IMR-90 (cell line): ENCODE data around the gene FRS3. TPM values are rescaled to one million over a fixed set of nuclear protein-coding genes. Genes with fewer than 3 reads are reported as not detected.

ENCODE experiments used
- ATAC-seq: fragments of 200-7000 bp; cut with Tn5 transposase; 2 replicates; pipeline ENCODE4 v1.9.1; 2020; ENCODE audit warnings: low read depth, mild to moderate bottlenecking, moderate library complexity
- BruUV-seq: library from RNA; stranded (reverse); fragments of 400-500 nt; replicated peaks from 2 replicates; lab custom pipeline; 2021; lab: Mats Ljungman, UMichigan
- CTCF ChIA-PET: fragments of 300-600 bp; formaldehyde crosslinking; extraction: SDS; loops from one replicate; lab custom pipeline; 2021; ENCODE audit warnings: antibody characterized with exemption; lab: Yijun Ruan, JAX
- POLR2A ChIA-PET: fragments of 300-600 bp; sonication (Branson Sonifier 250); formaldehyde crosslinking; loops from one replicate; lab custom pipeline; 2022; ENCODE audit warnings: antibody characterized with exemption; ENCODE audit not compliant: unreplicated experiment; lab: Charles Lee
- DNase-seq: peaks from one replicate; pipeline ENCODE4 v3.0.0; 2013
- H2AFZ ChIP-seq: replicated peaks from 2 replicates; pipeline ENCODE3; 2013; ENCODE audit warnings: low read length, mild to moderate bottlenecking; ENCODE audit not compliant: poor library complexity
- H2AK5ac ChIP-seq: 2 replicates; pipeline ENCODE4 v1.6.1; 2013; ENCODE audit warnings: low read depth, low read length, inconsistent platforms
- H2AK9ac ChIP-seq: replicated peaks from 2 replicates; pipeline ENCODE3; 2013; ENCODE audit warnings: mild to moderate bottlenecking, low read depth, low read length, moderate library complexity; ENCODE audit not compliant: poor library complexity
- H2BK120ac ChIP-seq: 2 replicates; pipeline ENCODE4 v1.6.1; 2013; ENCODE audit warnings: low read depth, low read length, inconsistent platforms
- H2BK15ac ChIP-seq: 3 replicates; pipeline ENCODE4 v1.6.1; 2013; ENCODE audit warnings: low read depth, low read length, inconsistent platforms
- H2BK20ac ChIP-seq: 2 replicates; pipeline ENCODE4 v1.6.1; 2013; ENCODE audit warnings: low read depth, mild to moderate bottlenecking, inconsistent platforms, low read length, moderate library complexity
- H2BK5ac ChIP-seq: 2 replicates; pipeline ENCODE4 v1.6.1; 2013; ENCODE audit warnings: mild to moderate bottlenecking, low read depth, low read length, inconsistent platforms; ENCODE audit not compliant: poor library complexity, severe bottlenecking
- H3K14ac ChIP-seq: replicated peaks from 2 replicates; pipeline ENCODE4 v1.6.1; 2013; ENCODE audit warnings: low read depth, low read length, inconsistent platforms
- H3K18ac ChIP-seq: 2 replicates; pipeline ENCODE4 v1.6.1; 2013; ENCODE audit warnings: low read depth, low read length, control low read depth
- H3K23ac ChIP-seq: 2 replicates; pipeline ENCODE4 v1.6.1; 2013; ENCODE audit warnings: low read depth, low read length, inconsistent platforms
- H3K27ac ChIP-seq: 2 replicates; pipeline ENCODE4 v1.5.1; 2013; ENCODE audit warnings: mild to moderate bottlenecking, control low read depth, low read length; ENCODE audit not compliant: insufficient read depth
- H3K27me3 ChIP-seq: 2 replicates; pipeline ENCODE4 v1.6.1; 2013; ENCODE audit warnings: low read length; ENCODE audit not compliant: control insufficient read depth, insufficient read depth
- H3K36me3 ChIP-seq: 2 replicates; pipeline ENCODE4 v1.6.1; 2013; ENCODE audit warnings: low read length, mixed read lengths; ENCODE audit not compliant: control insufficient read depth, insufficient read depth
- H3K4ac ChIP-seq: 2 replicates; pipeline ENCODE4 v1.6.1; 2013; ENCODE audit warnings: low read depth, low read length, inconsistent platforms
- H3K4me1 ChIP-seq: 2 replicates; pipeline ENCODE4 v1.6.1; 2013; ENCODE audit warnings: low read length, mixed read lengths; ENCODE audit not compliant: control insufficient read depth, insufficient read depth
- H3K4me2 ChIP-seq: 2 replicates; pipeline ENCODE4 v1.6.1; 2013; ENCODE audit warnings: low read depth, mild to moderate bottlenecking, control low read depth, low read length, moderate library complexity
- H3K4me3 ChIP-seq: 2 replicates; pipeline ENCODE4 v1.5.1; 2013; ENCODE audit warnings: low read depth, mild to moderate bottlenecking, control low read depth, low read length, moderate library complexity; ENCODE audit not compliant: insufficient read depth
- H3K56ac ChIP-seq: 2 replicates; pipeline ENCODE4 v1.6.1; 2013; ENCODE audit warnings: low read length, inconsistent platforms; ENCODE audit not compliant: insufficient read depth; ENCODE audit errors: extremely low read depth
- H3K79me1 ChIP-seq, 2 experiments: 2 replicates each; pipeline ENCODE4 v1.6.1; 2013; ENCODE audit warnings: low read length in 2 of 2, inconsistent platforms in 1 of 2, low read depth in 1 of 2
- H3K9ac ChIP-seq: 2 replicates; pipeline ENCODE4 v1.6.1; 2013; ENCODE audit warnings: low read depth, low read length, control low read depth
- H3K9me1 ChIP-seq: 2 replicates; pipeline ENCODE4 v1.6.1; 2013; ENCODE audit warnings: low read length, inconsistent platforms; ENCODE audit not compliant: insufficient read depth
- H3K9me3 ChIP-seq: 2 replicates; pipeline ENCODE4 v1.6.1; 2013; ENCODE audit warnings: low read length; ENCODE audit not compliant: control insufficient read depth, insufficient read depth
- H4K20me1 ChIP-seq: 2 replicates; pipeline ENCODE4 v1.6.1; 2013; ENCODE audit warnings: low read length, inconsistent platforms; ENCODE audit not compliant: insufficient read depth
- H4K5ac ChIP-seq: 2 replicates; pipeline ENCODE4 v1.6.1; 2013; ENCODE audit warnings: mild to moderate bottlenecking, low read depth, low read length, control low read depth
- H4K8ac ChIP-seq, 2 experiments: 2 replicates each; pipeline ENCODE4 v1.6.1; 2013; ENCODE audit warnings: low read depth in 2 of 2, low read length in 2 of 2, control low read depth in 1 of 2, inconsistent platforms in 1 of 2
- H4K91ac ChIP-seq: 2 replicates; pipeline ENCODE4 v1.6.1; 2013; ENCODE audit warnings: low read depth, low read length, inconsistent platforms; ENCODE audit not compliant: insufficient read depth
- BHLHE40 ChIP-seq: fragments of 150-350 bp; IDR thresholded peaks from 2 replicates; pipeline ENCODE4 v1.6.1; 2016; ENCODE audit warnings: mild to moderate bottlenecking, low read depth, low read length
- CEBPB ChIP-seq: IDR thresholded peaks from 2 replicates; pipeline ENCODE4 v1.6.1; 2012; ENCODE audit warnings: low read depth, low read length, improper control_type of control experiment
- CHD1 ChIP-seq: IDR thresholded peaks from 2 replicates; pipeline ENCODE4 v1.6.1; 2012; ENCODE audit warnings: low read depth, low read length, improper control_type of control experiment
- ELK1 ChIP-seq: fragments of 150-350 bp; IDR thresholded peaks from 2 replicates; pipeline ENCODE4 v1.6.1; 2016; ENCODE audit warnings: low read depth, mild to moderate bottlenecking, low read length, moderate library complexity, borderline replicate concordance
- FOS ChIP-seq: fragments of 150-350 bp; IDR thresholded peaks from 2 replicates; pipeline ENCODE4 v1.6.1; 2016; ENCODE audit warnings: low read depth, low read length
- MAFK ChIP-seq: IDR thresholded peaks from 2 replicates; pipeline ENCODE4 v1.6.1; 2012; ENCODE audit warnings: low read depth, low read length, improper control_type of control experiment
- MAZ ChIP-seq: IDR thresholded peaks from 2 replicates; pipeline ENCODE4 v1.6.1; 2012; ENCODE audit warnings: low read depth, mild to moderate bottlenecking, low read length, improper control_type of control experiment, moderate library complexity, borderline replicate concordance
- MXI1 ChIP-seq: IDR thresholded peaks from 2 replicates; pipeline ENCODE4 v1.6.1; 2012; ENCODE audit warnings: low read depth, mild to moderate bottlenecking, low read length, moderate library complexity, borderline replicate concordance
- NFE2L2 ChIP-seq: fragments of 150-350 bp; IDR thresholded peaks from 2 replicates; pipeline ENCODE4 v1.6.1; 2016; ENCODE audit warnings: low read depth, mild to moderate bottlenecking, low read length
- POLR2A ChIP-seq: IDR thresholded peaks from 2 replicates; pipeline ENCODE4 v1.6.1; 2012; ENCODE audit warnings: mild to moderate bottlenecking, low read depth, low read length
- RAD21 ChIP-seq: IDR thresholded peaks from 2 replicates; pipeline ENCODE4 v1.6.1; 2012; ENCODE audit warnings: low read length, improper control_type of control experiment
- RCOR1 ChIP-seq: IDR thresholded peaks from 2 replicates; pipeline ENCODE4 v1.6.1; 2012; ENCODE audit warnings: mild to moderate bottlenecking, low read length, improper control_type of control experiment; ENCODE audit not compliant: insufficient replicate concordance
- RFX5 ChIP-seq: IDR thresholded peaks from 2 replicates; pipeline ENCODE4 v1.8.0; 2012; ENCODE audit warnings: low read depth, mild to moderate bottlenecking, low read length, moderate library complexity
- SMC3 ChIP-seq: fragments of 150-350 bp; IDR thresholded peaks from 2 replicates; pipeline ENCODE4 v1.6.1; 2016; ENCODE audit warnings: low read depth, mild to moderate bottlenecking, antibody characterized with exemption, low read length, moderate library complexity
- WGBS, 2 experiments: methylation state at CpG; one replicate each; pipeline versions ENCODE4 v1.1.5 to v1.1.7; 2013; ENCODE audit warnings: missing lambda C conversion rate in 2 of 2; ENCODE audit not compliant: insufficient read length in 1 of 2; ENCODE audit errors: extremely low coverage in 2 of 2; 5-methylcytosine and 5-hydroxymethylcytosine counted together
- dilution Hi-C: fragments of 300-500 bp; cut with HindIII; formaldehyde crosslinking; loops from one replicate; pipeline ENCODE4 v1.14.3; 2018; ENCODE audit warnings: low sequenced_read_pairs; ENCODE audit not compliant: unreplicated experiment
- in situ Hi-C: fragments of 300-500 bp; cut with MboI; formaldehyde crosslinking; loops from 3 replicates; pipeline ENCODE4 v1.14.3; 2019; ENCODE audit warnings: low sequenced_read_pairs, inconsistent platforms, mixed read lengths
- intact Hi-C: fragments of 100-400 bp; cut with micrococcal nuclease; formaldehyde crosslinking; loops from 2 replicates; pipeline ENCODE4 v1.10.0; 2022
- polyA plus RNA-seq, 3 experiments: library from polyadenylated mRNA; depleted of rRNA; stranded (reverse); fragments of >200 nt; gene quantifications; 2 replicates each; pipeline ENCODE4 v1.2.3, GENCODE V29; 2012; ENCODE audit warnings: low replicate concordance in 1 of 3
- total RNA-seq: library from RNA; depleted of rRNA; stranded (reverse); fragments of >200 nt; gene quantifications from 2 replicates; pipeline ENCODE4 v1.2.3, GENCODE V29; 2012
- TF ChIP-seq, protein P1 (sequence below): conservative IDR thresholded peaks from 2 replicates; pipeline ENCODE4 v1.5.1; 2012; ENCODE audit warnings: mild to moderate bottlenecking, low read depth, low read length, improper control_type of control experiment

FRS3 gene
- total and polyA plus RNA-seq, 2 of the 4 experiments (the other 2 are of a cell fraction), result 0.54 to 3.8 TPM

GRCh38 chr6:41740366-41741162 lies 39.1 kb downstream of the FRS3 start:
- 0% methylated on average over 1 of the region's 13 CpGs; no CpG with 5 or more reads in 1 of the 2 experiments for WGBS, 2 experiments
- Histone ChIP-seq H2AK9ac (no peak overlapping the region), H3K14ac (no peak overlapping the region), H3K9ac (no peak overlapping the region), H3K79me1 (no peaks in the 10 kb centered on the region), H2BK20ac (no peak overlapping the region), H3K4me3 (no peak overlapping the region), H3K4ac (no peak overlapping the region), H4K20me1 (no peaks in the 10 kb centered on the region), H3K27me3 (peaks cover 4% of the 10 kb centered on the region; the same call in 1 of the 2 replicates), H3K36me3 (no peaks in the 10 kb centered on the region), H2BK5ac (no peak overlapping the region), H3K9me1 (peaks cover 4% of the 10 kb centered on the region; the same call in 1 of the 2 replicates), H3K18ac (no peak overlapping the region), H4K91ac (no peak overlapping the region), H3K56ac (no peak overlapping the region), H3K27ac (no peak overlapping the region), H4K8ac (no peak overlapping the region), H3K9me3 (no peaks in the 10 kb centered on the region), H3K4me1 (no peaks in the 10 kb centered on the region), H2BK15ac (no peak overlapping the region), H3K4me2 (no peak overlapping the region), H4K5ac (no peak overlapping the region), H2BK120ac (no peak overlapping the region), H2AFZ (no peak overlapping the region), H2AK5ac (no peak overlapping the region), H3K23ac (no peak overlapping the region)
- DNase-seq, result no peak
- in situ Hi-C loops (no loop called here), intact Hi-C loops (no loop called here), dilution Hi-C loops (no loop called here)
- POLR2A ChIA-PET, result no interaction called here
- CTCF ChIA-PET, result interaction anchor here (1.0 kb wide), 1 partner anchor 36 kb away, joined by 3 read pairs; no protein-coding TSS in a partner anchor
- no peak for ATAC-seq
- BruUV-seq, result no TSS peak
- TF ChIP-seq POLR2A (no peak), BHLHE40 (no peak), MAFK (no peak), ELK1 (no peak), CEBPB (no peak), SMC3 (no peak), RCOR1 (no peak), FOS (no peak), RAD21 (no peak), CHD1 (no peak), MXI1 (no peak), MAZ (no peak), NFE2L2 (no peak), RFX5 (no peak)
- TF ChIP-seq, protein P1, sequence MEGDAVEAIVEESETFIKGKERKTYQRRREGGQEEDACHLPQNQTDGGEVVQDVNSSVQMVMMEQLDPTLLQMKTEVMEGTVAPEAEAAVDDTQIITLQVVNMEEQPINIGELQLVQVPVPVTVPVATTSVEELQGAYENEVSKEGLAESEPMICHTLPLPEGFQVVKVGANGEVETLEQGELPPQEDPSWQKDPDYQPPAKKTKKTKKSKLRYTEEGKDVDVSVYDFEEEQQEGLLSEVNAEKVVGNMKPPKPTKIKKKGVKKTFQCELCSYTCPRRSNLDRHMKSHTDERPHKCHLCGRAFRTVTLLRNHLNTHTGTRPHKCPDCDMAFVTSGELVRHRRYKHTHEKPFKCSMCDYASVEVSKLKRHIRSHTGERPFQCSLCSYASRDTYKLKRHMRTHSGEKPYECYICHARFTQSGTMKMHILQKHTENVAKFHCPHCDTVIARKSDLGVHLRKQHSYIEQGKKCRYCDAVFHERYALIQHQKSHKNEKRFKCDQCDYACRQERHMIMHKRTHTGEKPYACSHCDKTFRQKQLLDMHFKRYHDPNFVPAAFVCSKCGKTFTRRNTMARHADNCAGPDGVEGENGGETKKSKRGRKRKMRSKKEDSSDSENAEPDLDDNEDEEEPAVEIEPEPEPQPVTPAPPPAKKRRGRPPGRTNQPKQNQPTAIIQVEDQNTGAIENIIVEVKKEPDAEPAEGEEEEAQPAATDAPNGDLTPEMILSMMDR, result no peak
